ENCODE data around the gene CELSR3. TPM values are rescaled to one million over a fixed set of nuclear protein-coding genes. Genes with fewer than 3 reads are reported as not detected.

Gene CELSR3
- total RNA-seq, 2 experiments from 2014 or later: 15.8 to 17.8 TPM

GRCh38 chr3:48684480-48685143 lies 21.9 kb upstream of the CELSR3 start:
- Mint-ChIP-seq H3K36me3 (ENCODE audit: low read depth) (peaks cover 40% of the 10 kb centered on the region), H3K4me1 (ENCODE audit: low read depth) (peaks cover 28% of the 10 kb centered on the region), H3K27me3 (no peaks in the 10 kb centered on the region), H3K4me3 (peak overlapping the region; percentile 92), H3K27ac (peak overlapping the region; percentile 87), H3K9me3 (no peaks in the 10 kb centered on the region)
- DNase-seq: no peak
- ChIA-PET POLR2A (interaction anchor here (0.8 to 1.6 kb wide), 9 partner anchors 9 to 336 kb away, joined by 3 to 7 read pairs (median 4); partner anchors contain the start of genes CELSR3 and WDR6), CTCF (interaction anchor here (0.6 to 1.4 kb wide), 7 partner anchors 32 to 284 kb away, joined by 3 to 8 read pairs (median 3); partner anchors contain the start of gene IP6K2)
- ATAC-seq: no peak
- no peak for TF ChIP-seq CTCF (IDR thresholded peaks at IDR 0.05)
- intact Hi-C loops (cut with micrococcal nuclease): no loop called here

- ChIA-PET POLR2A (interaction anchor here (0.6 to 1.6 kb wide), 10 partner anchors 8 to 337 kb away, joined by 3 to 7 read pairs (median 4); partner anchors contain the start of genes CELSR3 and WDR6), CTCF (interaction anchor here (0.6 to 1.4 kb wide), 6 partner anchors 9 to 283 kb away, joined by 3 to 4 read pairs (median 3); no protein-coding TSS in a partner anchor)
- intact Hi-C loops (cut with micrococcal nuclease): no loop called here
- Mint-ChIP-seq H3K27me3 (no peaks in the 10 kb centered on the region), H3K4me1 (ENCODE audit: low read depth) (peaks cover 28% of the 10 kb centered on the region), H3K9me3 (no peaks in the 10 kb centered on the region), H3K36me3 (ENCODE audit: low read depth) (peaks cover 42% of the 10 kb centered on the region), H3K27ac (no peak overlapping the region), H3K4me3 (peak overlapping the region; percentile 92)
- DNase-seq (no peak), ATAC-seq (no peak)
- no peak for TF ChIP-seq CTCF (IDR thresholded peaks at IDR 0.05)
Measured at GRCh38 chr3:48684054-48684349, 21.3 kb upstream of the CELSR3 start.

GRCh38 chr3:48682786-48683185 lies 20.1 kb upstream of the CELSR3 start:
- Mint-ChIP-seq H3K4me3 (no peak overlapping the region), H3K4me1 (ENCODE audit: low read depth) (peaks cover 28% of the 10 kb centered on the region), H3K36me3 (ENCODE audit: low read depth) (peaks cover 49% of the 10 kb centered on the region), H3K9me3 (no peaks in the 10 kb centered on the region), H3K27me3 (no peaks in the 10 kb centered on the region), H3K27ac (no peak overlapping the region)
- no peak for TF ChIP-seq CTCF (IDR thresholded peaks at IDR 0.05)
- intact Hi-C loops (cut with micrococcal nuclease): no loop called here
- DNase-seq (no peak), ATAC-seq (no peak)
- ChIA-PET POLR2A (interaction anchor here (0.8 to 1.5 kb wide), 2 partner anchors 11 to 21 kb away, joined by 3 read pairs; no protein-coding TSS in a partner anchor), CTCF (interaction anchor here (0.7 to 1.3 kb wide), 3 partner anchors 20 to 47 kb away, joined by 3 to 4 read pairs (median 4); partner anchors contain the start of genes CELSR3 and SLC26A6)

GRCh38 chr3:48681974-48682610 lies 19.4 kb upstream of the CELSR3 start:
- H3K4me1 Mint-ChIP-seq (ENCODE audit: low read depth): peaks cover 28% of the 10 kb centered on the region
- intact Hi-C loops (cut with micrococcal nuclease): no loop called here
- ChIA-PET CTCF (interaction anchor here (0.7 to 1.4 kb wide), 3 partner anchors 14 to 46 kb away, joined by 3 to 5 read pairs (median 5); partner anchors contain the start of gene SLC26A6), POLR2A (interaction anchor here (2.3 kb wide), 1 partner anchor 11 kb away, joined by 11 read pairs; no protein-coding TSS in a partner anchor)
- DNase-seq (no peak), ATAC-seq (no peak)
- peaks cover 52% of the 10 kb centered on the region for H3K36me3 Mint-ChIP-seq (ENCODE audit: low read depth)
- TF ChIP-seq CTCF (IDR thresholded peaks at IDR 0.05): no peak
- H3K27me3 Mint-ChIP-seq: no peaks in the 10 kb centered on the region
- H3K4me3 Mint-ChIP-seq: no peak overlapping the region
- H3K27ac Mint-ChIP-seq: no peak overlapping the region
- no peaks in the 10 kb centered on the region for H3K9me3 Mint-ChIP-seq

- ATAC-seq (no peak), DNase-seq (no peak)
- intact Hi-C loops (cut with micrococcal nuclease): no loop called here
- Mint-ChIP-seq H3K36me3 (ENCODE audit: low read depth) (peaks cover 52% of the 10 kb centered on the region), H3K27ac (no peak overlapping the region), H3K27me3 (no peaks in the 10 kb centered on the region), H3K9me3 (no peaks in the 10 kb centered on the region), H3K4me1 (ENCODE audit: low read depth) (peaks cover 26% of the 10 kb centered on the region), H3K4me3 (no peak overlapping the region)
- TF ChIP-seq CTCF (IDR thresholded peaks at IDR 0.05): no peak
- ChIA-PET CTCF (interaction anchor here (0.9 to 1.4 kb wide), 2 partner anchors 14 to 17 kb away, joined by 5 read pairs; no protein-coding TSS in a partner anchor), POLR2A (interaction anchor here (2.3 kb wide), 1 partner anchor 10 kb away, joined by 11 read pairs; no protein-coding TSS in a partner anchor)
Measured at GRCh38 chr3:48681541-48681880, 18.8 kb upstream of the CELSR3 start.

Measured in activated CD8-positive, alpha-beta T cell treated with anti-CD3 and anti-CD28 coated beads for 36 hours (primary cell).